ENCODE data around the gene ACSF3. TPM values are rescaled to one million over a fixed set of nuclear protein-coding genes. Genes with fewer than 3 reads are reported as not detected.

Gene ACSF3
- total and polyA plus RNA-seq, 5 experiments from 2014 or later = 21.3 to 64.4 (median 44.7) TPM

DNA sequence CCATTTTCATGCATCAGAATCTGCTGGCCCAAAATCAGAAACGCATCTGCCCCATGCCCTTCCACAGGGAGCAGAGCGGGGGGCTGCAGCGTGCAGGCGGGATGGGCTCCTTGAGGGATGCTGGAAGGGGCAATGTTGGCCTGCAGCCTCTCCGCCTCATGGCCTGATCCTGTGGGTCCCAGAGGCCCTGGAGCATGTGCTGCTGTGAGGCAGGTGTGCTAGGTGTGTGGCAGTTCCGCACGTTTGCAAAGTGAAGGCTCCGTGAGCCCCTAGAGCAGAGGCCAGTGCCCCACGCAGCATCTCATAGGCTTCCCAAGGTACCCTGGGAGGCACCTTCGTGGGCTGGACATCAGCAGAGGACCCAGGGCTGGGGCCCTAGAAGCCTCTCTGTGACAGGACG lies 41.5 kb downstream of the ACSF3 start:
- Mint-ChIP-seq H3K9me3 (no peaks in the 10 kb centered on the region), H3K27me3 (no peaks in the 10 kb centered on the region), H3K4me3 (no peak overlapping the region), H3K27ac (no peak overlapping the region), H3K36me3 (peaks cover 4 to 46% (median 16%) of the 10 kb centered on the region in 3 donors), H3K4me1 (peaks cover 0 to 9% (median 0%) of the 10 kb centered on the region in 4 donors)
- POLR2A ChIA-PET = interaction anchor here (1.6 kb wide), 1 partner anchor 41 kb away, joined by 3 read pairs; the partner anchor contains the start of gene ACSF3
- ATAC-seq (no peak), DNase-seq (no peak)

- DNase-seq = peak in 1 of 10 donors; percentile 55
- H3K4me1 Mint-ChIP-seq = peaks cover 0 to 6% (median 0%) of the 10 kb centered on the region in 4 donors
- no peak for ATAC-seq
- no peaks in the 10 kb centered on the region for H3K9me3 Mint-ChIP-seq
- no peaks in the 10 kb centered on the region for H3K27me3 Mint-ChIP-seq
- H3K4me3 Mint-ChIP-seq = no peak overlapping the region
- H3K36me3 Mint-ChIP-seq = peaks cover 4 to 48% (median 12%) of the 10 kb centered on the region in 3 donors
- POLR2A ChIA-PET = no interaction called here
- H3K27ac Mint-ChIP-seq = peak overlapping the region in 1 of 10 donors; percentile 40
These were observed 42.5 kb downstream of the ACSF3 start for GRCh38 chr16:89135971-89136765.

GRCh38 chr16:89136931-89137330 lies 43.3 kb downstream of the ACSF3 start:
- peak in 1 of 10 donors; percentile 31 for DNase-seq

GRCh38 chr16:89137666-89138512 lies 44.2 kb downstream of the ACSF3 start:
- DNase-seq = peak in 1 of 10 donors; percentile 54
- Mint-ChIP-seq H3K9me3 (no peaks in the 10 kb centered on the region), H3K27ac (no peak overlapping the region), H3K4me3 (no peak overlapping the region), H3K4me1 (peaks cover 0 to 4% (median 0%) of the 10 kb centered on the region in 4 donors), H3K27me3 (no peaks in the 10 kb centered on the region), H3K36me3 (peaks cover 4 to 48% (median 12%) of the 10 kb centered on the region in 3 donors)
- POLR2A ChIA-PET = no interaction called here
- ATAC-seq = no peak

More at GRCh38 chr16:89136931-89137330, 43.3 kb downstream of the ACSF3 start:
- POLR2A ChIA-PET = no interaction called here
- Mint-ChIP-seq H3K36me3 (peaks cover 4 to 46% (median 11%) of the 10 kb centered on the region in 3 donors), H3K4me1 (peaks cover 0 to 4% (median 0%) of the 10 kb centered on the region in 4 donors), H3K9me3 (no peaks in the 10 kb centered on the region), H3K4me3 (no peak overlapping the region), H3K27me3 (no peaks in the 10 kb centered on the region), H3K27ac (peak overlapping the region in 2 of 10 donors; percentile 60 to 68)
- no peak for ATAC-seq

- DNase-seq = no peak
- H3K9me3 Mint-ChIP-seq = no peaks in the 10 kb centered on the region
- H3K27ac Mint-ChIP-seq = no peak overlapping the region
- no peak for ATAC-seq
- POLR2A ChIA-PET = no interaction called here
- no peak overlapping the region for H3K4me3 Mint-ChIP-seq
- peaks cover 0 to 4% (median 1%) of the 10 kb centered on the region in 4 donors for H3K4me1 Mint-ChIP-seq
- no peaks in the 10 kb centered on the region for H3K27me3 Mint-ChIP-seq
- peaks cover 4 to 48% (median 12%) of the 10 kb centered on the region in 3 donors for H3K36me3 Mint-ChIP-seq
These were observed 44.8 kb downstream of the ACSF3 start for GRCh38 chr16:89138513-89138795.

- ATAC-seq (no peak), DNase-seq (peak in 1 of 10 donors; percentile 56)
- no peaks in the 10 kb centered on the region for H3K27me3 Mint-ChIP-seq
- POLR2A ChIA-PET = no interaction called here
- H3K9me3 Mint-ChIP-seq = no peaks in the 10 kb centered on the region
- peaks cover 0 to 4% (median 1%) of the 10 kb centered on the region in 4 donors for H3K4me1 Mint-ChIP-seq
- no peak overlapping the region for H3K27ac Mint-ChIP-seq
- peaks cover 4 to 47% (median 11%) of the 10 kb centered on the region in 3 donors for H3K36me3 Mint-ChIP-seq
- no peak overlapping the region for H3K4me3 Mint-ChIP-seq
These were observed 45.3 kb downstream of the ACSF3 start for GRCh38 chr16:89138843-89139520.

DNA sequence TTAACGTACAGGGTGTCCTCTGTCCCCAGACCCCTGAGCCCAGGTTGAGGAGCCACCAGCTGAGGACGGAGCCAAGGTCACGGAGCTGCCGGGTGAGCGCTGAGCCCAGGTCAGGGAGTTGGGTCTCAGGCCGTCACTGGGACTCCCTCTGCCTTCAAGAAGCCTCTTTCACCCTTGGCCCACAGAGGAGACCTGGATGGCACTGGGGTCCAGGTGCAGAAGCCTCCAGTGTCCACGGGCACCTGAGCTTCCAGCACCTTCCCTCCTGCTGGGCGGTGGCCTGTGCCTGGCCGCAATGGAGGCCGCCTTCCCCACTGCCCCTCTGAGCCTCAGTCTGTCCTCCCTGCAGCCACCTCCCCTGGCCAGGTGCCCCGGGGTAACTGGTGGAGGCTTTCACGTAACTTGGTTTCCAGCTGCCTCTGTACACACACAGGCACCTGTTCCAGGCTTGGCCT lies 46.3 kb downstream of the ACSF3 start:
- Mint-ChIP-seq H3K9me3 (no peaks in the 10 kb centered on the region), H3K4me1 (peaks cover 0 to 3% (median 0%) of the 10 kb centered on the region in 4 donors), H3K27me3 (no peaks in the 10 kb centered on the region), H3K27ac (no peak overlapping the region), H3K36me3 (peaks cover 0 to 38% (median 4%) of the 10 kb centered on the region in 3 donors), H3K4me3 (no peak overlapping the region)
- POLR2A ChIA-PET = no interaction called here
- DNase-seq (peak in 1 of 10 donors; percentile 53), ATAC-seq (no peak)

DNA sequence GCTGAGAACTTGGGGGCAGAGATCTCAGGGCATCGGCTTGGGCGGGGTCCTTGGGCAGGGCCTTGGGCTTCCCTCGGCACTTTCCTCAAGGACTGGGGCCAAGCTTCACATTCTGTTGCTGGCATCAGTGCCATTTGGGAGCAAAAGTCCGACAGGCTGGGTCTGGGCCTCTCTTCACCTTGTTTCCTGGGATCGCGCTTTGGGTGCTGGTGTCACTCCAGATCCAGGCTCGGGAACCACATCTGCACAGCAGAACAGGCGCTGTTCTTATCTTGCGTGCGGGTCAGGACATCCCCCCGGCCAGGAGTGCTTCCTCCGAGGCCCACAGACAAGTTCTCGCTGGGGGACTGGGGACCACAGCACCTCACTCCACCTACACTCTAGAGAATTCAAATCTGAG lies 46.7 kb downstream of the ACSF3 start:
- Mint-ChIP-seq H3K36me3 (peaks cover 0 to 37% (median 4%) of the 10 kb centered on the region in 3 donors), H3K4me1 (peaks cover 0 to 3% (median 0%) of the 10 kb centered on the region in 4 donors), H3K4me3 (no peak overlapping the region), H3K27ac (peak overlapping the region in 1 of 10 donors; percentile 14), H3K27me3 (no peaks in the 10 kb centered on the region), H3K9me3 (no peaks in the 10 kb centered on the region)
- peak in 1 of 10 donors; percentile 32 for DNase-seq
- ATAC-seq = no peak
- POLR2A ChIA-PET = no interaction called here

DNA sequence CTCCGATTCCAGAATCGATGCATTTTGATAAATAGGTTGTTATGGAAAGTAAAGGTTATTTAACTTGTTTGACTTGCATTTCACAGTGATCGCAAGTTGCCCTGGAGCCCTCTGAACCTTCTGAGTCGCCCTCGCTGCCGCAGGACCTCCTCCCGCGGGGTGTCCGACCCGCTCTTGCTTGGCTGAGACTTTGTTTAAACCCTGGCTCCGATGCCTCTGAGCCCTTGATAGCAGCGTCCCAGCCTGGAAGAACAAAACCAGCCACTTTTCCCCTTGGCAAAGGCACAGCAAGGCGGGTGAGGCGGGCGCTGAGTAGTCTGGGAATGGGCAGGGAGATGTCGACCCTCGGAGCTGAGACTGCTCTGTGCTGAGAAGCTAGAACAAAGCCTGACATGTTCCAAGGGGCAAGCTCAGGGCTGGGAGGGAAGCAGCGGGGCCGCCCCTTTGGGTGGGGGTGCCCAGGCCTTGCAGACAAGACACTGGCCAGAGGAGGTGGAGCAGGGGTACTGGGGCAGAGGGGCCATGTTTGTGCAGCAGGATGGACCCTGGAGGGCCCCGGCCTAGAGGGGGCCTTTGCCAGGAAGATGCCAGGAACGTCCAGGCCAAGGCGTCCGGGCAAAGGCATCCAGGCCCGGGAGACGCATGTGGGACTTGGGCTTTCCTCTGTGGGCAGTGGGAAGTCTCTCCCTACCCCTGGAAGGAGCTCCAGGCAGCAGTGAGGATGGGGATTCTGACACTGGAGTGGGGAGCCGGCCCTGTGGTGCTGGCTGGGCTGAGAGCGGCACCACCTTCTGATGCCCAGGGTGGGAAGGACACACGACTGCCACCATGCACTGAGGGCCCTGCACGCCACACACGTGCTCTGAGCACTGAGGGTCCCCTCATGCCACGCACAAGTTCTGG lies 47.6 kb downstream of the ACSF3 start:
- H3K27ac Mint-ChIP-seq = peak overlapping the region in 1 of 10 donors; percentile 18
- peak in 1 of 10 donors; percentile 32 for DNase-seq
- peaks cover 0 to 3% (median 0%) of the 10 kb centered on the region in 4 donors for H3K4me1 Mint-ChIP-seq
- POLR2A ChIA-PET = no interaction called here
- no peaks in the 10 kb centered on the region for H3K27me3 Mint-ChIP-seq
- no peak for ATAC-seq
- peaks cover 0 to 35% (median 2%) of the 10 kb centered on the region in 3 donors for H3K36me3 Mint-ChIP-seq
- H3K4me3 Mint-ChIP-seq = no peak overlapping the region
- no peaks in the 10 kb centered on the region for H3K9me3 Mint-ChIP-seq

DNA sequence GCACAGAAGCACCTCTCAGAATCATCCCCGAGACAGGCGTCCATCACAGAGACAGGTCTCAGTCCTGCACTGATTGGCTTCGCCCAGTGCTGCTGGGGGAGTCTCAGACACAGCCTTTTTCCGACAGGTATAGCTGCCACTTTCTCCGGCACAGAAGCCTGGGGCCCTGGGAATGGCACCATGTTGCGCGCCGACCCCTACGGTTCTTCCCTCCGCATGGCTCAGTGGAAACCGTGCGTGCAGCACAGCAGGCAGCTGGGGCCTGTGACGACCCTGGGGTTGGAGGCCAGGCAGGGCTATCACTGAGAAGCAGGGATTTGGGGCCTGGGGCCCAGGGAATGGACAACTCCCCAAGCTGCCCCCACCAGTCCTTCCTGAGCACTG lies 48.2 kb downstream of the ACSF3 start:
- no peak overlapping the region for H3K27ac Mint-ChIP-seq
- POLR2A ChIA-PET = interaction anchor here (1.1 kb wide), 1 partner anchor 14 kb away, joined by 3 read pairs; no protein-coding TSS in a partner anchor
- H3K36me3 Mint-ChIP-seq = peaks cover 0 to 36% (median 2%) of the 10 kb centered on the region in 3 donors
- no peak overlapping the region for H3K4me3 Mint-ChIP-seq
- H3K4me1 Mint-ChIP-seq = peaks cover 0 to 5% (median 0%) of the 10 kb centered on the region in 4 donors
- no peaks in the 10 kb centered on the region for H3K9me3 Mint-ChIP-seq
- DNase-seq (peak in 1 of 10 donors; percentile 24), ATAC-seq (no peak)
- H3K27me3 Mint-ChIP-seq = no peaks in the 10 kb centered on the region

DNA sequence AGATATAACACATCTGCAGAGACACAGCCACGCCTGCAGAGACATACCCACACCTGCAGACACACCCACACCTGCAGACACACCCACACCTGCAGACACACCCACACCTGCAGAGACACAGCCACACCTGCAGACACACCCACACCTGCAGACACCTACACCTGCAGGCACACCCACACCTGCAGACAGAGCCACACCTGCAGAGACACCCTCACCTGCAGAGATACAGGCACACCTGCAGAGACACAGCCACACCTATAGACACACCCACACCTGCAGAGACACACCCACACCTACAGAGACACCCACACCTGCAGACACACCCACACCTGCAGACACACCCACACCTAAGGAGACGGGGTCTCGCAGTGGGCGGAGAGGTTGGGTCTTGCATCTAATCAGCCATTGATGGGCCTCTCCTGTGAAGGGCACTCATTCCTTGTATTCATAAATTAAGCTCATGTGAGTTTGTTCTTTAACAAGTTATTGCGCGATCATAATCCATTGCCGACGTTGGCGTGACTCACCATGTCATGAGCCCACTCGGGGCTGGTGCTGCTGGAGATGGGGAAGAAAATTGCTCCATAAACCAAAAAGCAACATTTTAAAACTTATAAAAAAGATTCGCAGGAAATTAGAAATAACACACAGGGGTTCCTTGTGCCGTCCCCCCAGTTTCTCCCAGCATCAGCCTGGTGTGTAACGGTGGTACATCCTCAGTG lies 49.0 kb downstream of the ACSF3 start:
- Mint-ChIP-seq H3K36me3 (peaks cover 0 to 37% (median 3%) of the 10 kb centered on the region in 3 donors), H3K4me3 (no peak overlapping the region), H3K9me3 (no peaks in the 10 kb centered on the region), H3K27me3 (no peaks in the 10 kb centered on the region), H3K4me1 (peaks cover 0 to 5% (median 0%) of the 10 kb centered on the region in 4 donors), H3K27ac (no peak overlapping the region)
- DNase-seq (no peak), ATAC-seq (no peak)
- POLR2A ChIA-PET = interaction anchor here (1.1 kb wide), 1 partner anchor 13 kb away, joined by 3 read pairs; no protein-coding TSS in a partner anchor
